ENCODE results near the gene TNFAIP3.

DNA sequence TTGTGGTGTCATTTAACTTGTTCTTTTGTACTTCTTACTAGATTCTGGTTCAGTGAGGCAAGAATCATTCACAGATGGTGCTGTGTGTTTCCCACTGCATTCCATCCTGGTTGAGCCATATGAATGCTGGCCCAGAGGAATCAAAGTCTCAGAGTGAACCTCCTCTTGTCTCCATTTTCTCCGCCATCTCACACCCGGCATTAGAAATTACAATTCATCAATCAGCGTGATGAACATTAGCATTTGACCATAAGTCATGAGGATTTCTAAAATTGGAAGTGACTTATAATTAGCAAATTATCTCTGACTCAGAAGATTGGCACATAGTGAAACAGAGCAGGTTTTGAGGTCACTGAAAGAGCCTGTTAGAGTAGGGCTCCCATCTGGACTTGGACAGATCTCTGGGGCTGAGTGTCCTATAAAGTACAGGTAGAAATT is 25.2 kb downstream of the TNFAIP3 start:
- TF ChIP-seq FOXP2 (optimal IDR thresholded peaks at IDR 0.05; ENCODE audit: control extremely low read depth, extremely low read length, insufficient read depth) (no peak), EZH2 (IDR thresholded peaks at IDR 0.05) (no peak)
